HCT116 (cell line): ENCODE data around the gene BOD1.

ENCODE experiments used
- EZH2 ChIP-seq: fragments of 200-600 bp; sonication (generic); IDR thresholded peaks from 2 replicates; pipeline ENCODE4 v1.6.1; 2017; ENCODE audit warnings: antibody characterized with exemption, mixed run types
- EZH2phosphoT487 ChIP-seq: fragments of 200-600 bp; IDR thresholded peaks from 2 replicates; pipeline ENCODE4 v1.6.1; 2018; ENCODE audit warnings: antibody characterized with exemption, borderline replicate concordance
- FOSL1 ChIP-seq: IDR thresholded peaks from 2 replicates; pipeline ENCODE4 v1.6.1; 2012; ENCODE audit warnings: low read depth
- POLR2AphosphoS5 ChIP-seq: IDR thresholded peaks from 2 replicates; pipeline ENCODE4 v1.6.1; 2011; ENCODE audit warnings: mild to moderate bottlenecking, low read depth, low read length, moderate library complexity
- RAD21 ChIP-seq: IDR thresholded peaks from 2 replicates; pipeline ENCODE4 v1.6.1; 2012; ENCODE audit warnings: low read depth, mild to moderate bottlenecking
- ZFX ChIP-seq: fragments of 450-650 bp; IDR thresholded peaks from 2 replicates; pipeline ENCODE4 v1.6.1; 2017
- TF ChIP-seq, protein P1 (sequence below): IDR thresholded peaks from 2 replicates; pipeline ENCODE4 v1.6.1; 2012
- TF ChIP-seq, protein P2 (sequence below), 3 experiments: fragments of 200-600 bp in 1 of 3; sonication (generic) in 1 of 3; IDR thresholded peaks in 2 of 3; conservative IDR thresholded peaks in 1 of 3; 2 replicates each; pipeline ENCODE4 v1.5.1; 2012 to 2017; ENCODE audit warnings: low read depth in 2 of 3, low read length in 2 of 3, antibody characterized with exemption in 1 of 3, borderline replicate concordance in 1 of 3, control low read depth in 1 of 3, mild to moderate bottlenecking in 1 of 3, mixed read lengths in 1 of 3, mixed run types in 1 of 3, moderate library complexity in 1 of 3; ENCODE audit not compliant: insufficient read depth in 1 of 3

DNA sequence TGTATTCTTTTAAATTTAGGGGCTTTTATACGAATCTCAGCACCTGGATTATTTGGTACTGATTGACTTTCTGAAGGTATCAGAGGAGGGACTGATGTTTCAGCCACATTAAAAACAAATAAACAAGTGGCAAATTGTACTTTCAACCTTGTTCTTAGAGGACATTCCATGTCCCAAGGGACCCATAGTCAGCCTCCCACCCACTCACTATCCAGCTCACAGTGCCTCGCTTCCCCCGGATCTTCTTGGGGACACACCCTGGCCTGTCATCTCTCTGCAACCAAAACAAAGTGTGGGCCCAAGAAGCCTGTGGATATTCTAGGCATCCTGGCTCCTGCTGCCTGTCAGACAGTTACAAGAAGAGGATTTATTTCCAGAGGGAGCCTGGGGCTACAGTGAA lies 8.8 kb upstream of the BOD1 start:
- TF ChIP-seq, protein P1, sequence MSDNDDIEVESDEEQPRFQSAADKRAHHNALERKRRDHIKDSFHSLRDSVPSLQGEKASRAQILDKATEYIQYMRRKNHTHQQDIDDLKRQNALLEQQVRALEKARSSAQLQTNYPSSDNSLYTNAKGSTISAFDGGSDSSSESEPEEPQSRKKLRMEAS, result no peak
- no peak for TF ChIP-seq ZFX
- TF ChIP-seq FOSL1, result no peak
- no peak for TF ChIP-seq EZH2phosphoT487
- TF ChIP-seq, protein P2, sequence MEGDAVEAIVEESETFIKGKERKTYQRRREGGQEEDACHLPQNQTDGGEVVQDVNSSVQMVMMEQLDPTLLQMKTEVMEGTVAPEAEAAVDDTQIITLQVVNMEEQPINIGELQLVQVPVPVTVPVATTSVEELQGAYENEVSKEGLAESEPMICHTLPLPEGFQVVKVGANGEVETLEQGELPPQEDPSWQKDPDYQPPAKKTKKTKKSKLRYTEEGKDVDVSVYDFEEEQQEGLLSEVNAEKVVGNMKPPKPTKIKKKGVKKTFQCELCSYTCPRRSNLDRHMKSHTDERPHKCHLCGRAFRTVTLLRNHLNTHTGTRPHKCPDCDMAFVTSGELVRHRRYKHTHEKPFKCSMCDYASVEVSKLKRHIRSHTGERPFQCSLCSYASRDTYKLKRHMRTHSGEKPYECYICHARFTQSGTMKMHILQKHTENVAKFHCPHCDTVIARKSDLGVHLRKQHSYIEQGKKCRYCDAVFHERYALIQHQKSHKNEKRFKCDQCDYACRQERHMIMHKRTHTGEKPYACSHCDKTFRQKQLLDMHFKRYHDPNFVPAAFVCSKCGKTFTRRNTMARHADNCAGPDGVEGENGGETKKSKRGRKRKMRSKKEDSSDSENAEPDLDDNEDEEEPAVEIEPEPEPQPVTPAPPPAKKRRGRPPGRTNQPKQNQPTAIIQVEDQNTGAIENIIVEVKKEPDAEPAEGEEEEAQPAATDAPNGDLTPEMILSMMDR (IDR thresholded peaks at IDR 0.05 in 2 of 3, conservative IDR thresholded peaks at IDR 0.05 in 1 of 3; ENCODE audit: borderline replicate concordance in 1 of 3, insufficient read depth in 1 of 3, low read depth in 2 of 3, low read length in 2 of 3), result no peak
- TF ChIP-seq POLR2AphosphoS5, result no peak
- no peak for TF ChIP-seq RAD21
- TF ChIP-seq EZH2, result no peak
